OCI-LY7 (cell line): ENCODE data around the gene MAPRE2. TPM values are rescaled to one million over a fixed set of nuclear protein-coding genes. Genes with fewer than 3 reads are reported as not detected.

Source experiments
- BruUV-seq: library from RNA; stranded (reverse); fragments of 400-500 nt; replicated peaks from 2 replicates; lab custom pipeline; 2021; lab: Mats Ljungman, UMichigan
- CTCF ChIA-PET: fragments of 300-600 bp; sonication (Branson Sonifier 250); formaldehyde crosslinking; loops from one replicate; lab custom pipeline; 2022; ENCODE audit warnings: antibody characterized with exemption; ENCODE audit not compliant: unreplicated experiment; lab: Charles Lee
- POLR2A ChIA-PET: fragments of 300-600 bp; sonication (Branson Sonifier 250); formaldehyde crosslinking; loops from one replicate; lab custom pipeline; 2022; ENCODE audit warnings: antibody characterized with exemption; lab: Charles Lee
- DNase-seq: peaks from one replicate; pipeline ENCODE4 v3.0.0-alpha.2; 2015; ENCODE audit warnings: low spot score
- H2AFZ ChIP-seq: fragments of 200-600 bp; sonication (generic), shearing (Covaris generic); 2 replicates; pipeline ENCODE4 v1.6.1; 2014; ENCODE audit warnings: mild to moderate bottlenecking, antibody characterized with exemption, low read length, moderate library complexity
- H3K27ac ChIP-seq: fragments of 200-600 bp; sonication (generic); 2 replicates; pipeline ENCODE4 v1.5.1; 2014; ENCODE audit warnings: mixed run types, low read depth, mild to moderate bottlenecking, moderate library complexity, low read length, inconsistent platforms; ENCODE audit not compliant: poor library complexity, severe bottlenecking
- H3K36me3 ChIP-seq: fragments of 200-600 bp; sonication (generic); 2 replicates; pipeline ENCODE4 v1.6.1; 2014; ENCODE audit warnings: mild to moderate bottlenecking, antibody characterized with exemption, low read length, moderate library complexity, mixed read lengths; ENCODE audit not compliant: insufficient read depth
- H3K4me1 ChIP-seq: fragments of 200-600 bp; sonication (generic); 2 replicates; pipeline ENCODE4 v1.5.1; 2014; ENCODE audit warnings: mild to moderate bottlenecking, low read length; ENCODE audit not compliant: insufficient read depth, poor library complexity, severe bottlenecking
- H3K4me2 ChIP-seq: fragments of 200-600 bp; sonication (generic); 2 replicates; pipeline ENCODE4 v1.6.1; 2014; ENCODE audit warnings: mild to moderate bottlenecking, low read length
- H3K4me3 ChIP-seq: fragments of 200-600 bp; sonication (generic); 2 replicates; pipeline ENCODE4 v1.5.1; 2014; ENCODE audit warnings: mild to moderate bottlenecking, low read depth, low read length; ENCODE audit not compliant: poor library complexity, severe bottlenecking
- H3K79me2 ChIP-seq: fragments of 200-600 bp; sonication (generic); 2 replicates; pipeline ENCODE4 v1.6.1; 2016; ENCODE audit warnings: low read depth, mild to moderate bottlenecking, low read length, moderate library complexity, mixed read lengths; ENCODE audit not compliant: insufficient read depth
- H3K9me2 ChIP-seq: fragments of 200-600 bp; sonication (generic); 2 replicates; pipeline ENCODE4 v1.6.1; 2016; ENCODE audit warnings: mild to moderate bottlenecking, low read length, mixed read lengths; ENCODE audit not compliant: insufficient read depth
- H3K9me3 ChIP-seq: fragments of 200-600 bp; sonication (generic); 2 replicates; pipeline ENCODE4 v1.6.1; 2014; ENCODE audit warnings: mild to moderate bottlenecking, mixed run types, low read length, mixed read lengths
- H4K20me1 ChIP-seq: fragments of 200-600 bp; sonication (generic); 2 replicates; pipeline ENCODE4 v1.6.1; 2014; ENCODE audit warnings: mild to moderate bottlenecking, antibody characterized with exemption, low read length, moderate library complexity, mixed read lengths; ENCODE audit not compliant: insufficient read depth
- EZH2phosphoT487 ChIP-seq: fragments of 200-600 bp; sonication (generic); IDR thresholded peaks from 2 replicates; pipeline ENCODE4 v1.6.1; 2018; ENCODE audit warnings: low read depth, borderline replicate concordance, mild to moderate bottlenecking, mixed run types, antibody characterized with exemption, low read length, moderate library complexity, mixed read lengths
- intact Hi-C: fragments of 100-400 bp; cut with micrococcal nuclease; formaldehyde crosslinking; loops from one replicate; pipeline ENCODE4 v1.10.0; 2022; ENCODE audit not compliant: unreplicated experiment
- total RNA-seq, 2 experiments: library from RNA; depleted of rRNA in 1 of 2; stranded (reverse); fragments of >200 nt in 1 of 2; shearing (Covaris generic) in 1 of 2; gene quantifications; 2 replicates each; pipeline ENCODE4 v1.2.3, GENCODE V29; 2014 to 2022
- TF ChIP-seq, protein P1 (sequence below): fragments of 200-600 bp; sonication (generic); conservative IDR thresholded peaks from 2 replicates; pipeline ENCODE4 v1.5.1; 2014; ENCODE audit warnings: mild to moderate bottlenecking, antibody characterized with exemption, low read length, moderate library complexity, mixed read lengths

MAPRE2 gene
- total RNA-seq, 2 experiments from 2014 or later = 17.1 to 35.2 TPM

DNA sequence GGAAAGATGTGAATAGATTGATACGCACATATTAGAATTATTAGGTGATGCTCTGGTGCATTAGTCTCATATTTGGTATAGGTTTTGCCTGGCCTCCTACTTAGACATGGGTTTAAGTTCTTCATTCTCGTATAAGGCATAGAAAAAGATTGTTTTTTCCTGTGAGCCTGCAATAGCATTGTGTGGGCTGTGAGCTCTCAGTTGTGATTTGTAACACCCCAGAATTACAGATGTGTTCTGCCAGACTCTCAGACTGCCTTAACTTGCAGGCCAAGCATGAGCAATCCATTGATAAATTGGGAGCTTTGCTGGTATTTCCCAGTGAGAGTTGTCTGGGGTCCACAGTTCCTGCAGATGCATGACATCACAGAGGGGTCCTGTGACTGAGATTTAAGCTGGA lies 95.7 kb downstream of the MAPRE2 start:
- H2AFZ ChIP-seq = no peak overlapping the region
- ChIA-PET POLR2A (no interaction called here), CTCF (interaction anchor here (0.9 kb wide), 1 partner anchor 11 kb away, joined by 3 read pairs; no protein-coding TSS in a partner anchor)
- TF ChIP-seq, protein P1, sequence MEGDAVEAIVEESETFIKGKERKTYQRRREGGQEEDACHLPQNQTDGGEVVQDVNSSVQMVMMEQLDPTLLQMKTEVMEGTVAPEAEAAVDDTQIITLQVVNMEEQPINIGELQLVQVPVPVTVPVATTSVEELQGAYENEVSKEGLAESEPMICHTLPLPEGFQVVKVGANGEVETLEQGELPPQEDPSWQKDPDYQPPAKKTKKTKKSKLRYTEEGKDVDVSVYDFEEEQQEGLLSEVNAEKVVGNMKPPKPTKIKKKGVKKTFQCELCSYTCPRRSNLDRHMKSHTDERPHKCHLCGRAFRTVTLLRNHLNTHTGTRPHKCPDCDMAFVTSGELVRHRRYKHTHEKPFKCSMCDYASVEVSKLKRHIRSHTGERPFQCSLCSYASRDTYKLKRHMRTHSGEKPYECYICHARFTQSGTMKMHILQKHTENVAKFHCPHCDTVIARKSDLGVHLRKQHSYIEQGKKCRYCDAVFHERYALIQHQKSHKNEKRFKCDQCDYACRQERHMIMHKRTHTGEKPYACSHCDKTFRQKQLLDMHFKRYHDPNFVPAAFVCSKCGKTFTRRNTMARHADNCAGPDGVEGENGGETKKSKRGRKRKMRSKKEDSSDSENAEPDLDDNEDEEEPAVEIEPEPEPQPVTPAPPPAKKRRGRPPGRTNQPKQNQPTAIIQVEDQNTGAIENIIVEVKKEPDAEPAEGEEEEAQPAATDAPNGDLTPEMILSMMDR = no peak
- TF ChIP-seq EZH2phosphoT487 = no peak
- intact Hi-C loops = no loop called here
- no TSS peak for BruUV-seq
- H3K4me2 ChIP-seq = no peak overlapping the region
- peaks cover 6% of the 10 kb centered on the region for H3K36me3 ChIP-seq
- no peak overlapping the region for H3K27ac ChIP-seq
- H3K9me2 ChIP-seq = no peaks in the 10 kb centered on the region
- H3K4me3 ChIP-seq = no peak overlapping the region
- no peak for DNase-seq
- no peaks in the 10 kb centered on the region for H4K20me1 ChIP-seq
- H3K79me2 ChIP-seq = no peaks in the 10 kb centered on the region
- H3K4me1 ChIP-seq = peaks cover 16% of the 10 kb centered on the region
- H3K9me3 ChIP-seq = no peaks in the 10 kb centered on the region

GRCh38 chr18:35137632-35138031 lies 96.4 kb downstream of the MAPRE2 start:
- no peak for DNase-seq
- no peak overlapping the region for H3K27ac ChIP-seq
- H2AFZ ChIP-seq = no peak overlapping the region
- POLR2A ChIA-PET = no interaction called here
- H3K79me2 ChIP-seq = no peaks in the 10 kb centered on the region
- H3K4me2 ChIP-seq = no peak overlapping the region
- no peaks in the 10 kb centered on the region for H3K9me2 ChIP-seq
- H3K4me1 ChIP-seq = peaks cover 24% of the 10 kb centered on the region
- no peak for TF ChIP-seq EZH2phosphoT487
- TF ChIP-seq, protein P1 = no peak
- H4K20me1 ChIP-seq = no peaks in the 10 kb centered on the region
- no peak overlapping the region for H3K4me3 ChIP-seq
- H3K9me3 ChIP-seq = no peaks in the 10 kb centered on the region
- no peaks in the 10 kb centered on the region; the same call in 1 of the 2 replicates for H3K36me3 ChIP-seq
- CTCF ChIA-PET = no interaction called here
- intact Hi-C loops = no loop called here
- no TSS peak for BruUV-seq

- no peaks in the 10 kb centered on the region; the same call in 1 of the 2 replicates for H3K36me3 ChIP-seq
- BruUV-seq = no TSS peak
- H3K4me1 ChIP-seq = peaks cover 34% of the 10 kb centered on the region
- H3K79me2 ChIP-seq = no peaks in the 10 kb centered on the region
- ChIA-PET POLR2A (no interaction called here), CTCF (no interaction called here)
- H3K4me2 ChIP-seq = no peak overlapping the region
- H3K9me2 ChIP-seq = no peaks in the 10 kb centered on the region
- H3K9me3 ChIP-seq = no peaks in the 10 kb centered on the region
- TF ChIP-seq EZH2phosphoT487 = no peak
- TF ChIP-seq, protein P1 = no peak
- H2AFZ ChIP-seq = no peak overlapping the region
- intact Hi-C loops = no loop called here
- no peak for DNase-seq
- H3K27ac ChIP-seq = no peak overlapping the region
- no peak overlapping the region for H3K4me3 ChIP-seq
- no peaks in the 10 kb centered on the region for H4K20me1 ChIP-seq
Measured at GRCh38 chr18:35138773-35139172, 97.6 kb downstream of the MAPRE2 start.
